WI38 (cell line): ENCODE results near the gene CAVIN1.

Source experiments
- H3K4me3 ChIP-seq: 2 replicates; pipeline ENCODE4 v1.5.1; 2011; ENCODE audit warnings: low read depth, mild to moderate bottlenecking, control low read depth, low read length
- CTCF ChIP-seq: IDR thresholded peaks from 2 replicates; pipeline ENCODE4 v1.5.1; 2012; ENCODE audit warnings: low read depth, mild to moderate bottlenecking, control low read depth, low read length

Gene CAVIN1

GRCh38 chr17:42422958-42423712 lies at the start of gene CAVIN1:
Gene CAVIN1, minus strand, starts transcription at chr17:42423256. Its CDS starts 159 bp downstream, at chr17:42423097.
- no peak for TF ChIP-seq CTCF
- peak within 1 kb of the TSS; percentile 88 for H3K4me3 ChIP-seq

GRCh38 chr17:42467889-42468288 lies 44.8 kb upstream of the CAVIN1 start:
- no peak for TF ChIP-seq CTCF
- H3K4me3 ChIP-seq: no peak overlapping the region

- H3K4me3 ChIP-seq: no peak overlapping the region
- no peak for TF ChIP-seq CTCF
Observed at GRCh38 chr17:42463976-42464400, 40.9 kb upstream of the CAVIN1 start.

GRCh38 chr17:42460371-42460770 lies 37.3 kb upstream of the CAVIN1 start:
- peak overlapping the region; percentile 94 for H3K4me3 ChIP-seq
- no peak for TF ChIP-seq CTCF

- peak overlapping the region; percentile 94 for H3K4me3 ChIP-seq
- TF ChIP-seq CTCF: no peak
Observed at GRCh38 chr17:42459801-42460281, 36.8 kb upstream of the CAVIN1 start.

- TF ChIP-seq CTCF: no peak
- peak overlapping the region; percentile 94 for H3K4me3 ChIP-seq
Observed at GRCh38 chr17:42459256-42459800, 36.3 kb upstream of the CAVIN1 start.
